Neuronal stem cell (in vitro differentiated cells): ENCODE results near the gene SHISA8.

Source experiments
- DNase-seq: peaks from one replicate; pipeline ENCODE4 v3.0.0-alpha.2; 2013; ENCODE audit warnings: low spot score
- H2AFZ ChIP-seq: one replicate; pipeline ENCODE4 v1.6.1; 2013; ENCODE audit warnings: mild to moderate bottlenecking, low read length, inconsistent platforms
- H2AK5ac ChIP-seq: 2 replicates; pipeline ENCODE4 v1.6.1; 2013; ENCODE audit warnings: low read depth, mild to moderate bottlenecking, inconsistent platforms, low read length, moderate library complexity, mixed read lengths
- H2BK120ac ChIP-seq: 2 replicates; pipeline ENCODE4 v1.6.1; 2013; ENCODE audit warnings: low read depth, mild to moderate bottlenecking, inconsistent platforms, low read length, moderate library complexity, mixed read lengths
- H2BK12ac ChIP-seq: one replicate; pipeline ENCODE4 v1.6.1; 2013; ENCODE audit warnings: low read length, inconsistent platforms
- H2BK15ac ChIP-seq: 2 replicates; pipeline ENCODE4 v1.6.1; 2013; ENCODE audit warnings: mild to moderate bottlenecking, low read length, inconsistent platforms, mixed read lengths
- H2BK5ac ChIP-seq: one replicate; pipeline ENCODE4 v1.6.1; 2013; ENCODE audit warnings: inconsistent platforms, mild to moderate bottlenecking, low read length, moderate library complexity
- H3K14ac ChIP-seq: one replicate; pipeline ENCODE4 v1.6.1; 2013; ENCODE audit warnings: low read length, inconsistent platforms
- H3K18ac ChIP-seq: 2 replicates; pipeline ENCODE4 v1.6.1; 2013; ENCODE audit warnings: low read length, inconsistent platforms
- H3K23ac ChIP-seq: 2 replicates; pipeline ENCODE4 v1.6.1; 2013; ENCODE audit warnings: low read depth, mild to moderate bottlenecking, mixed read lengths, low read length, inconsistent platforms; ENCODE audit not compliant: poor library complexity
- H3K27ac ChIP-seq: replicated peaks from 3 replicates; pipeline ENCODE4 v1.5.1; 2013; ENCODE audit warnings: low read length, inconsistent platforms
- H3K27me3 ChIP-seq, 3 experiments: 2 replicates each; pipeline ENCODE4 v1.6.1; 2013; ENCODE audit warnings: low read length in 3 of 3, mild to moderate bottlenecking in 2 of 3, inconsistent platforms in 1 of 3, low read depth in 1 of 3, mixed read lengths in 1 of 3, moderate library complexity in 1 of 3; ENCODE audit not compliant: control insufficient read depth in 3 of 3, insufficient read depth in 3 of 3
- H3K36me3 ChIP-seq, 2 donors: replicated peaks in 1 of 2; 2 replicates each; pipeline ENCODE4 v1.6.1; 2013; ENCODE audit warnings: low read length in 2 of 2; ENCODE audit not compliant: control insufficient read depth in 2 of 2, insufficient read depth in 2 of 2
- H3K4ac ChIP-seq: 2 replicates; pipeline ENCODE4 v1.6.1; 2013; ENCODE audit warnings: inconsistent platforms, mild to moderate bottlenecking, low read length, moderate library complexity
- H3K4me1 ChIP-seq, 2 donors: 1 replicate in 1 of 2; 2 replicates in 1 of 2; pipeline ENCODE4 v1.6.1; 2013; ENCODE audit warnings: low read length in 2 of 2, low read depth in 1 of 2; ENCODE audit not compliant: control insufficient read depth in 2 of 2, insufficient read depth in 1 of 2
- H3K4me2 ChIP-seq: one replicate; pipeline ENCODE4 v1.6.1; 2013; ENCODE audit warnings: mild to moderate bottlenecking, low read length, inconsistent platforms; ENCODE audit not compliant: insufficient read depth, poor library complexity, severe bottlenecking
- H3K4me3 ChIP-seq, 2 donors: 2 replicates each; pipeline ENCODE4 v1.5.1; 2013; ENCODE audit warnings: low read length in 2 of 2, mild to moderate bottlenecking in 2 of 2, inconsistent platforms in 1 of 2, moderate library complexity in 1 of 2
- H3K79me1 ChIP-seq: one replicate; pipeline ENCODE4 v1.6.1; 2013; ENCODE audit warnings: low read depth, mild to moderate bottlenecking, inconsistent platforms, low read length, moderate library complexity
- H3K9ac ChIP-seq: one replicate; pipeline ENCODE4 v1.6.1; 2013; ENCODE audit warnings: mild to moderate bottlenecking, low read depth, low read length, inconsistent platforms; ENCODE audit not compliant: poor library complexity
- H3K9me3 ChIP-seq, 2 donors: replicated peaks in 1 of 2; 2 replicates each; pipeline versions ENCODE3 to v1.6.1; 2013; ENCODE audit warnings: low read length in 2 of 2, mild to moderate bottlenecking in 2 of 2, inconsistent platforms in 1 of 2, low read depth in 1 of 2, mixed read lengths in 1 of 2, moderate library complexity in 1 of 2; ENCODE audit not compliant: control insufficient read depth in 2 of 2, insufficient read depth in 1 of 2
- H4K8ac ChIP-seq: one replicate; pipeline ENCODE4 v1.6.1; 2013; ENCODE audit warnings: low read depth, mild to moderate bottlenecking, inconsistent platforms, low read length, moderate library complexity
- H4K91ac ChIP-seq: one replicate; pipeline ENCODE4 v1.6.1; 2013; ENCODE audit warnings: low read length, low read depth, mild to moderate bottlenecking, inconsistent platforms; ENCODE audit not compliant: poor library complexity
- WGBS, 2 donors: extraction: QIAGEN DNeasy Blood & Tissue Kit; methylation state at CpG; one replicate each; pipeline ENCODE4 v1.1.7; 2013; ENCODE audit warnings: missing lambda C conversion rate in 2 of 2, mixed read lengths in 1 of 2; ENCODE audit not compliant: insufficient read length in 2 of 2, insufficient replicate concordance in 1 of 2; ENCODE audit errors: extremely low coverage in 2 of 2; 5-methylcytosine and 5-hydroxymethylcytosine counted together

Gene SHISA8

GRCh38 chr22:41931701-41932269, 16.9 kb upstream of the SHISA8 start:
- Histone ChIP-seq H3K27me3 (peaks cover 0 to 3% (median 0%) of the 10 kb centered on the region in 3 experiments), H3K27ac (no peak overlapping the region), H2BK12ac (no peak overlapping the region), H3K4me1 (peaks cover 18 to 19% of the 10 kb centered on the region in 2 donors), H4K91ac (no peak overlapping the region), H3K23ac (no peak overlapping the region), H3K79me1 (peaks cover 2% of the 10 kb centered on the region), H4K8ac (peak overlapping the region; percentile 5), H3K4me2 (no peak overlapping the region), H2BK5ac (no peak overlapping the region), H3K9me3 (no peaks in the 10 kb centered on the region), H2AFZ (no peak overlapping the region), H3K36me3 (peaks cover 6 to 34% of the 10 kb centered on the region in 2 donors), H3K4ac (no peak overlapping the region), H3K9ac (no peak overlapping the region), H2BK120ac (no peak overlapping the region), H2AK5ac (no peak overlapping the region), H3K18ac (no peak overlapping the region), H3K14ac (no peak overlapping the region), H3K4me3 (no peak overlapping the region), H2BK15ac (no peak overlapping the region)
- DNase-seq: no peak
- WGBS, 2 donors: no CpG with 5 or more reads among the region's 10 CpGs

GRCh38 chr22:41929418-41929810, 14.5 kb upstream of the SHISA8 start:
- peaks cover 0 to 21% (median 7%) of the 10 kb centered on the region in 3 experiments for H3K27me3 ChIP-seq
- no peak overlapping the region for H3K23ac ChIP-seq
- peak overlapping the region; percentile 1 for H2BK15ac ChIP-seq
- peaks cover 2 to 13% of the 10 kb centered on the region in 2 donors for H3K36me3 ChIP-seq
- no peak overlapping the region for H3K9ac ChIP-seq
- peak overlapping the region; percentile 86 for H2AK5ac ChIP-seq
- DNase-seq: no peak
- no peak overlapping the region for H4K8ac ChIP-seq
- no peak overlapping the region for H4K91ac ChIP-seq
- peak overlapping the region; percentile 53 for H2BK5ac ChIP-seq
- no peak overlapping the region for H3K4me2 ChIP-seq
- H3K27ac ChIP-seq: no peak overlapping the region
- H3K4me3 ChIP-seq: no peak overlapping the region
- WGBS, 2 donors: no CpG with 5 or more reads among the region's 8 CpGs
- H2BK120ac ChIP-seq: no peak overlapping the region
- H3K18ac ChIP-seq: peak overlapping the region; percentile 89
- no peaks in the 10 kb centered on the region for H3K9me3 ChIP-seq
- no peak overlapping the region for H3K14ac ChIP-seq
- H2AFZ ChIP-seq: peak overlapping the region; percentile 24
- H3K4ac ChIP-seq: no peak overlapping the region
- peaks cover 2% of the 10 kb centered on the region for H3K79me1 ChIP-seq
- peaks cover 20 to 24% of the 10 kb centered on the region in 2 donors for H3K4me1 ChIP-seq
- no peak overlapping the region for H2BK12ac ChIP-seq

DNA sequence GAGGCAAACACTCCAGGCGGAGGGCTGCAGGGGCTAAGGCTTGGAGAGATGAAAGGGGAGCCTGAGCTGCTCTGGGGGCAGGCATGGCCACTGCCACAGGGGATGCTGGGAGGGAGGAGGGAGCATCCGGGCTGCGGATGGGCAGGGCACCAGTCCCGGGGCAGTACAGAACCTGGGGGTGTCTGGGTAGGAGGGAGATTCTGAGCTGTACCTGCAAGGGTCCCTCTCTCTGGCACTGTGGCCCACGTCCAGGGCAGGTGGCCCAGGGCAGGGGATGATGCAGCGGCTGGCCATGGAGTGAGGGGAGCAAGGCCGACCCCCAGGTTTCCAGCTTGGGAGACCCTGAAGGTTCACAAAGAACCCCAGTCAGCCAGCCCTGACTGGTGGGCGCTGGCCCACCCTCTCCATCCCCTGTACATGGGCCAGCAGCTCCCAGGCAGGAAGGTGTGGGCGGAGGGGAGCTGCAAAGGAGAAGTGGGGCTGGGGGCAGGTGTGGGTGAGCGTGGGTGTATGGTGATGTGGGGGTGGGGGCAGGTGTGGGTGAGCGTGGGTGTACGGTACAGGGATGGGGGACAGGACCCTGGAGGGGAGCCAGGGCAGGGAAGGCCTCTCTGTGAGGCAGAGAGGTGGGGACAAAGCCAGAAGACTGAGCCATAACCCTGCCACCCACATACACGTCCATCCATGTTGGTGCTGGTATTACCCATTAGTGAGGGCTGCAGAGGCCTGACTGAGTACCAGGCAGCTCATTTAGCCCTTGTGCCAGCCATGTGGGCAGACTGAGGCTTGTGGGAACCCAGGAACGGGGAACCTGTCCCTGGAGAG, 13.9 kb upstream of the SHISA8 start:
- peaks cover 2% of the 10 kb centered on the region for H3K79me1 ChIP-seq
- peak overlapping the region; percentile 1 for H2BK15ac ChIP-seq
- peaks cover 2 to 8% of the 10 kb centered on the region in 2 donors for H3K36me3 ChIP-seq
- no peak overlapping the region for H3K27ac ChIP-seq
- H4K8ac ChIP-seq: peak overlapping the region; percentile 17
- no peak overlapping the region for H2BK120ac ChIP-seq
- peaks cover 0 to 21% (median 7%) of the 10 kb centered on the region in 3 experiments for H3K27me3 ChIP-seq
- H3K4ac ChIP-seq: no peak overlapping the region
- no peak for DNase-seq
- no peak overlapping the region for H4K91ac ChIP-seq
- peak overlapping the region; percentile 58 for H2AFZ ChIP-seq
- H3K18ac ChIP-seq: peak overlapping the region; percentile 89
- H3K23ac ChIP-seq: no peak overlapping the region
- 100% methylated on average over 1 of the region's 14 CpGs; no CpG with 5 or more reads in 1 of the 2 donors for WGBS, 2 donors
- H2BK5ac ChIP-seq: peak overlapping the region; percentile 53
- H3K14ac ChIP-seq: peak overlapping the region; percentile 1
- H3K4me3 ChIP-seq: no peak overlapping the region
- peaks cover 20 to 24% of the 10 kb centered on the region in 2 donors for H3K4me1 ChIP-seq
- H3K4me2 ChIP-seq: no peak overlapping the region
- peak overlapping the region; percentile 7 for H3K9ac ChIP-seq
- peak overlapping the region; percentile 86 for H2AK5ac ChIP-seq
- H2BK12ac ChIP-seq: peak overlapping the region; percentile 22
- H3K9me3 ChIP-seq: no peaks in the 10 kb centered on the region

DNA sequence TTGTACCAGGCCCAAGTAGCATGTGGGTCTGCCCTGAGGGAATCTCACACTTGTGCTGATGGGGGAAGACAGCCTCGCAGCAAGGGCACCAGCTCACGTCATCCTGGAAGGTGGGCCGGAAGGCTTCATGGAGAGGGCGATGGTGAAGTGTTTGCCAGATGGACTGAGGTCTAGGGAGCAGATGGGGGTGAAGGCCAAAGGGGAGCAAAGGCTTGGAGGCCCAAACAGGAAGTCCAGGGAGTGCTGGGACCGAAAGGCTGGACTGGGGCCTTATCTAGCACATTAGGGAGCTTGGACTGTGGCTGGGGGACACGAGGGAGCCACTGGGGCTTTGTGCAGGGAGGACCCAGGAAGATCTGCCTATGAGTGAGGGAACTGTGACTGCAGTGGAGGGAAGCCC, 12.9 kb upstream of the SHISA8 start:
- Histone ChIP-seq H3K9me3 (no peaks in the 10 kb centered on the region), H2BK5ac (no peak overlapping the region), H3K4ac (no peak overlapping the region), H3K4me1 (peaks cover 20 to 24% of the 10 kb centered on the region in 2 donors), H2BK120ac (no peak overlapping the region), H3K36me3 (peaks cover 2 to 5% of the 10 kb centered on the region in 2 donors), H3K14ac (no peak overlapping the region), H3K18ac (peak overlapping the region; percentile 27), H4K91ac (no peak overlapping the region), H3K27me3 (peaks cover 0 to 29% (median 7%) of the 10 kb centered on the region in 3 experiments), H3K23ac (peak overlapping the region; percentile 3), H2BK15ac (peak overlapping the region; percentile 1), H3K27ac (no peak overlapping the region), H2BK12ac (no peak overlapping the region), H4K8ac (no peak overlapping the region), H2AFZ (no peak overlapping the region), H2AK5ac (peak overlapping the region; percentile 86), H3K79me1 (no peaks in the 10 kb centered on the region), H3K4me3 (no peak overlapping the region), H3K9ac (no peak overlapping the region), H3K4me2 (no peak overlapping the region)
- no CpG with 5 or more reads among the region's 6 CpGs for WGBS, 2 donors
- DNase-seq: no peak
